ENCODE results near the gene COTL1. TPM values are rescaled to one million over a fixed set of nuclear protein-coding genes. Genes with fewer than 3 reads are reported as not detected.

Gene COTL1
- polyA plus RNA-seq, 2 of the 4 experiments (the other 2 are of a cell fraction), result 89.7 to 372 TPM

DNA sequence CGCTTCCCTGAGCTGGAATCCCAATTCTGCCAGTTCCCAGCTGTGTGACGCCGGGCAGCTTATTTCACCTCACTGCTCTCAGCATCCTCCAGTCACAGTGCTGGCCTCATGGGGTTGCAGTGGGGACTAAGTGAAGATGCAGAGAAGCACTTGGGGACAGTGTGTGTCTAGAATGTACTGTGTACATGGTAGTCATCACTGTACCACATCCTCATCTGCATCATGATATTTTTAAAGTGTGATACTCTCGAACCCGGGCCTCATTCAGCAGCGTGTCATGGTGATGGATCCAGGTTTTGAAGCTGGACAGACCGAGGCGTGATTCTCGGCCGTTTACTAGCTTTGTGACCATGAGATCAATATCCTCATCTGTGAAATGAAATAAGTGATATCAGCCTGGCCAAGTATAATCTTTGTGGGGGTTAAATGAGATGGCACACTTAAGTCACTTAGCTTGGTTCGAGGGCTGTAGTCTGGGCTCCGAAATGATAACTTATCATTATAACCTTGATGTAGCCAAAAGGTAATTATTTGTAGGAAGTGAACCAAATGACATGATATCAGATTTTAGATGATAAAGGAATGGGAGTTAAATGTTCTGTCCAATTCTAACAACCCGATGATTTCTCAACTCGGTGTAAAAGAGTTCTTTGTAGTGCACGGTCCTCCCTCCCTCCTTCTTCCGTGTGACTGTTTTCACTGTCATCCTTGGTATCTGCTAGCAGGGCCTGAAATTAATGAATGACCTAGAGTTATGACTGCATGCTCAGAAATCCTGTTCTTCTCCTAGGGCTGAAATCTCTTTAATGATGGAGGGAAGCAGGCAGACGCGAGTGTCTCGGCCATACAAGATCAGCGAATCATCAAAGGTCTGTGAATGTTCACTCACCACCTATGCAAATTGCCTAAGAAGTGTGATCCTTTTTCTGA is 32.4 kb upstream of the COTL1 start:
- no peak overlapping the region for H3K4me3 ChIP-seq
- ChIA-PET CTCF (interaction anchor here (1.0 to 2.4 kb wide), 5 partner anchors 13 to 76 kb away, joined by 3 to 8 read pairs (median 6); no protein-coding TSS in a partner anchor), POLR2A (no interaction called here)
- no peak for FAIRE-seq
- peaks cover 23% of the 10 kb centered on the region; the same call in 2 of the 3 replicates for H3K4me1 ChIP-seq
- H3K27ac ChIP-seq, result no peak overlapping the region
- peak; percentile 38 to 60 for DNase-seq (ENCODE audit: low read depth in 1 of 2, low spot score in 1 of 2)
- peak overlapping the region; percentile 99 for H3K4me2 ChIP-seq
- TF ChIP-seq RAD21 (conservative IDR thresholded peaks at IDR 0.05 in 1 of 2, IDR thresholded peaks at IDR 0.05 in 1 of 2), result no peak
- peak in 1 of 2 experiments; percentile 29; a peak in 2 of 6 replicates for ATAC-seq
- no peaks in the 10 kb centered on the region for H3K9me3 ChIP-seq
- WGBS (ENCODE audit: missing lambda C conversion rate), result 68% methylated on average over 20 of the region's 20 CpGs

DNA sequence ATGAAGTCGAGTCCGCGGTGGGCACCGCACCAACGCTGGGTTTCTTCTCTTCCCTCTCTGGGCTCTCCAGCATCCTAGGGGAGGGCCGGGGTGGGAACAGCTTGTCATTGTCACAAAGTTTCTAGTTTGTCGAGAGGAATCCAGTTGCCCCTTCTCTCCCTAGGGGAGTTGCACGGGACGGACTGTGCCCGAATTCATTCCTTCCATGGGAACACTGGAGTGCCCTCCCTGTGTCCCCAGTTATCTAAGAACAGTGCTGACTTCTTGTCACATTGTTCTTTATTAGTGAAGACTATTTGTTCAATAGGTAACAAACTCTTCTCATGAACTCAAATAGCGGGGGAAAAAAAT is 31.6 kb upstream of the COTL1 start:
- no peak for TF ChIP-seq ZFP36 (IDR thresholded peaks at IDR 0.05; ENCODE audit: borderline replicate concordance, partially characterized antibody)
- no peak for TF ChIP-seq EHMT2 (IDR thresholded peaks at IDR 0.05; ENCODE audit: low read depth)
- no peak for TF ChIP-seq MAFK (IDR thresholded peaks at IDR 0.05; ENCODE audit: partially characterized antibody)
- TF ChIP-seq, protein P1, sequence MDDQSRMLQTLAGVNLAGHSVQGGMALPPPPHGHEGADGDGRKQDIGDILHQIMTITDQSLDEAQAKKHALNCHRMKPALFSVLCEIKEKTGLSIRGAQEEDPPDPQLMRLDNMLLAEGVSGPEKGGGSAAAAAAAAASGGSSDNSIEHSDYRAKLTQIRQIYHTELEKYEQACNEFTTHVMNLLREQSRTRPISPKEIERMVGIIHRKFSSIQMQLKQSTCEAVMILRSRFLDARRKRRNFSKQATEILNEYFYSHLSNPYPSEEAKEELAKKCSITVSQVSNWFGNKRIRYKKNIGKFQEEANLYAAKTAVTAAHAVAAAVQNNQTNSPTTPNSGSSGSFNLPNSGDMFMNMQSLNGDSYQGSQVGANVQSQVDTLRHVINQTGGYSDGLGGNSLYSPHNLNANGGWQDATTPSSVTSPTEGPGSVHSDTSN (IDR thresholded peaks at IDR 0.05), result no peak
- no peak for TF ChIP-seq RAD21 (conservative IDR thresholded peaks at IDR 0.05 in 1 of 2, IDR thresholded peaks at IDR 0.05 in 1 of 2)
- POLR2A ChIA-PET, result no interaction called here
- CTCF ChIA-PET, result interaction anchor here (0.7 to 4.7 kb wide), 4 partner anchors 23 to 66 kb away, joined by 3 to 20 read pairs (median 5); no protein-coding TSS in a partner anchor
- ATAC-seq, result no peak
- WGBS (ENCODE audit: missing lambda C conversion rate), result 76% methylated on average over 11 of the region's 11 CpGs
- H3K9me3 ChIP-seq, result no peaks in the 10 kb centered on the region
- peak overlapping the region; percentile 99 for H3K4me2 ChIP-seq
- H3K4me1 ChIP-seq, result peaks cover 23% of the 10 kb centered on the region; the same call in 2 of the 3 replicates
- H3K27ac ChIP-seq, result peak overlapping the region in 1 of 2 experiments; percentile 99; a peak in 3 of 6 replicates
- peak overlapping the region; percentile 92 for H3K4me3 ChIP-seq
- no peak for FAIRE-seq
- DNase-seq (ENCODE audit: low read depth in 1 of 2, low spot score in 1 of 2), result no peak

DNA sequence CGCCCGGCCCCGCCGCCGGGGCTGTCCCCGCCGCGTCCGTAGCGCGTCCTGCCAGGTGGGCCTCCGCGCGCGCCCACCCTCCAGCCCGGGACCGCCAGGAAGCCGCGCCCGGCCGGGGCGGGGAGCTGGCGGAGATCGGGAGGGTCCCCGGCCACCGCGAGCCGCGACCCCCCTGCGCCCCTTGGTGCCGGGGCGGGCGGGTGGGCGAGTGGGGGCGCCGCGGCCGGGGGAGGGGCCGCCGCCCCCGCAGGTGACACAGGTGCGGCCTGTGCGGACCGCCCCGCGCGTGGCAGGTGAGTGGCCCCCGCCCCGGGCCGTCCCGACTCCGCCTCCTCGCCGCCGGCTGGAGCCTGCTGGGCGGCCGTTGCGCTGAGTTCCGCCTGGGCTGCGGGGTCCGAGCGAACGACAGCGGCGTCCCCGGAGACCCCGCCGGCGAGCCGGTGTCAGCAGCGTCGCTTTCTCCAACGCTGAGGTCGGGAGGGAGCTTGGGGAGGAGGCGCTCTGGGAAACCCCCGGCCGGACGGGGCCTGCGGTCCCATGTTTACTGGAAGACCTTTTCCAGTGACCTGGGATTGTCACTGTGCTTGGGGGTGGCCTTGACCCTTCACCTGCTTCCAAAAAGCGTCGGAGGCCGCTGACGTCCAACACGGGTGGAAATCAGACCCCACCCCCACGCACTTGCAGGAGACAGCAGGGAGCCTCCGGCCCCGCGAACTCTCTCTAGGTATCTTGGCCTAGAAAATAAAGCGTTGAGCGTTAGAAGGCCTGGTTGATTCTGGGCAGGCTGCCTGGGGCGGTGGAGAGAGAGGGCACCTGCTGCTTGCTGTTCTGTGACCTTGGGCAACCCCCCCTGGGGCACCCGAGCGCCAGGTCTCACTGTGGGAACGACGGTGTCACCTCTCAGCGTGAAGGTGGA is 31.0 kb upstream of the COTL1 start:
- FAIRE-seq (no peak), DNase-seq (ENCODE audit: low read depth in 1 of 2, low spot score in 1 of 2) (peak in 1 of 2 experiments; percentile 47), ATAC-seq (peak; percentile 54 to 56)
- ChIA-PET POLR2A (interaction anchor here (1.3 kb wide), 1 partner anchor 14 kb away, joined by 5 read pairs; no protein-coding TSS in a partner anchor), CTCF (interaction anchor here (0.7 to 4.7 kb wide), 9 partner anchors 13 to 322 kb away, joined by 3 to 20 read pairs (median 4); no protein-coding TSS in a partner anchor)
- H3K4me1 ChIP-seq, result peaks cover 23% of the 10 kb centered on the region; the same call in 2 of the 3 replicates
- peak overlapping the region; percentile 99 for H3K4me2 ChIP-seq
- TF ChIP-seq JUN (IDR thresholded peaks at IDR 0.05) (peak in 1 of 2 experiments; percentile 22; a peak in 1 of 5 replicates), RFX5 (IDR thresholded peaks at IDR 0.05) (no peak)
- no peaks in the 10 kb centered on the region for H3K9me3 ChIP-seq
- H3K27ac ChIP-seq, result peak overlapping the region; percentile 90 to 99
- 30% methylated on average over 24 of the region's 96 CpGs for WGBS (ENCODE audit: missing lambda C conversion rate)
- H3K4me3 ChIP-seq, result peak overlapping the region; percentile 92

DNA sequence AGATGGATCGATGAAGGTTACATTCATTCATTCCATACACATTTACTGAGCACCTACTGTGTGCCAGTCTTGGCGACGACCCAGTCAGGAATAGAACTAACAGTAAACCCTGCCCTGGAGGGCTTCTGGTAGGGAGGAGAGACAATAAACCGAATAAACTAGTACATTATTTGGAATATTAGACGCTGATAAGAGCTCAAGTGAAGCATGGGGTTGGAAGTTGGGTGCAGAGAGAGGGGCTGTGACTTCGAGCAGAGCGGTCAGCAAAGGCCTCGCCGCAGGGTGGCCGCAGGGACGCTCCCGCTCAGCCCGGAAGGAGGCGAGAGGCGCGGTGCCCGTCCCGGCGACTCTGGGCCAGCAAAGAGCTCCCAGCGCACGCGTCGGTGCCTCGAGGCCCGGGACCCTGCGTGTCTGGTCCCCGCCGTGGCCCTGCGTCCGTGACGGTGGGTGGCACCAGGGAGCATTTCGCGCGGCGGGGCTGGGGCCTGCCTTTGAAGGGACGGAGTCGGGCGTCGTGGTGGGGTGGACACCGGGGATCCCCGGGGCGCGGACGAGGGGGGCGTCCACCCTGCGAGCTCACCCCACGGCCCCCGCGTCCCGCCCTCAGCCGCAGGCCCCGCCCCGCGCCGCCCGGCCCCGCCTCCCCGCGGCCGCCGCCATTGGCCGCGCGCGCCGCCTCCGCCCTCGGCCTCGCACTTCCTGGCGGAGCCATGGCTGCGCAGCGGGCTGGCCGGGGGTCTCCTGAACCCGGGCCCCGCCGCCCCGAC is 30.1 kb upstream of the COTL1 start, which contains the start of gene KLHL36:
Gene KLHL36, plus strand, starts transcription at position 684 of the 767 bp plus-strand sequence. CDS start 2,357 bp downstream, outside the sequence.
- peak within 1 kb of the TSS; percentile 90 to 99 for H3K27ac ChIP-seq
- peak; percentile 82 to 91 for ATAC-seq
- peak within 1 kb of the TSS; percentile 92 for H3K4me3 ChIP-seq
- FAIRE-seq, result no peak
- H3K4me1 ChIP-seq, result peaks cover 23% of the 10 kb centered on the region; the same call in 2 of the 3 replicates
- peak; percentile 46 to 82 for DNase-seq (ENCODE audit: low read depth in 1 of 2, low spot score in 1 of 2)
- TF ChIP-seq FOXS1 (CRISPR knock-in tag; IDR thresholded peaks at IDR 0.05) (no peak), HDAC2 (IDR thresholded peaks at IDR 0.05) (0 out of 2 replicates have a peak, but pooled peaks have one; percentile 27), EP300 (IDR thresholded peaks at IDR 0.05) (no peak), PHF8 (IDR thresholded peaks at IDR 0.05; ENCODE audit: borderline replicate concordance, low read depth) (peak; percentile 56; the same call in 1 of the 2 replicates), JUN (IDR thresholded peaks at IDR 0.05) (peak in 1 of 2 experiments; percentile 63; a peak in 2 of 5 replicates), NPAS2 (CRISPR knock-in tag; IDR thresholded peaks at IDR 0.05; ENCODE audit: borderline replicate concordance) (no peak), TP53 (CRISPR knock-in tag; IDR thresholded peaks at IDR 0.05) (no peak), GATA3 (IDR thresholded peaks at IDR 0.05; ENCODE audit: borderline replicate concordance) (no peak), FOSL2 (IDR thresholded peaks at IDR 0.05) (no peak), FOSL2 (CRISPR knock-in tag; IDR thresholded peaks at IDR 0.05) (no peak), RFX5 (IDR thresholded peaks at IDR 0.05) (no peak)
- TF ChIP-seq, protein P2, sequence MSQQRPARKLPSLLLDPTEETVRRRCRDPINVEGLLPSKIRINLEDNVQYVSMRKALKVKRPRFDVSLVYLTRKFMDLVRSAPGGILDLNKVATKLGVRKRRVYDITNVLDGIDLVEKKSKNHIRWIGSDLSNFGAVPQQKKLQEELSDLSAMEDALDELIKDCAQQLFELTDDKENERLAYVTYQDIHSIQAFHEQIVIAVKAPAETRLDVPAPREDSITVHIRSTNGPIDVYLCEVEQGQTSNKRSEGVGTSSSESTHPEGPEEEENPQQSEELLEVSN (IDR thresholded peaks at IDR 0.05; ENCODE audit: borderline replicate concordance, low read depth), result peak; percentile 95
- TF ChIP-seq, protein P3, sequence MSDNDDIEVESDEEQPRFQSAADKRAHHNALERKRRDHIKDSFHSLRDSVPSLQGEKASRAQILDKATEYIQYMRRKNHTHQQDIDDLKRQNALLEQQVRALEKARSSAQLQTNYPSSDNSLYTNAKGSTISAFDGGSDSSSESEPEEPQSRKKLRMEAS (IDR thresholded peaks at IDR 0.05), result peak; percentile 92
- peak within 1 kb of the TSS; percentile 99 for H3K4me2 ChIP-seq
- ChIA-PET POLR2A (interaction anchor here (1.3 kb wide), 1 partner anchor 15 kb away, joined by 5 read pairs; no protein-coding TSS in a partner anchor), CTCF (interaction anchor here (0.7 to 4.7 kb wide), 8 partner anchors 12 to 323 kb away, joined by 3 to 20 read pairs (median 4); no protein-coding TSS in a partner anchor)
- 21% methylated on average over 22 of the region's 77 CpGs for WGBS (ENCODE audit: missing lambda C conversion rate)
- no peaks in the 10 kb centered on the region for H3K9me3 ChIP-seq

Measured in A549 (cell line).